ENCODE data around the gene PRR33. TPM values are rescaled to one million over a fixed set of nuclear protein-coding genes. Genes with fewer than 3 reads are reported as not detected.

PRR33 gene
- total RNA-seq, 1 experiment from 2014 or later = not detected

- no peak overlapping the region for H3K4me2 ChIP-seq (ENCODE audit: low read length)
- no peak overlapping the region for H3K4me3 ChIP-seq (replicated peaks in 1 of 2; ENCODE audit: low read depth in 1 of 2, low read length in 2 of 2)
- CTCF ChIA-PET = interaction anchor here (0.6 to 1.7 kb wide), 2 partner anchors 12 to 35 kb away, joined by 3 to 7 read pairs; no protein-coding TSS in a partner anchor
- TF ChIP-seq JUND (IDR thresholded peaks at IDR 0.05) (no peak), RAD21 (IDR thresholded peaks at IDR 0.05; ENCODE audit: low read depth) (no peak), ZFX (IDR thresholded peaks at IDR 0.05) (no peak)
- no peaks in the 10 kb centered on the region for H3K36me3 ChIP-seq (ENCODE audit: control insufficient read depth in 1 of 2, insufficient read depth in 2 of 2, low read length in 2 of 2)
- no peaks in the 10 kb centered on the region for H3K27me3 ChIP-seq (ENCODE audit: insufficient read depth, low read length)
- no peak overlapping the region for H2AFZ ChIP-seq (ENCODE audit: low read depth, low read length, poor library complexity, severe bottlenecking)
- RAD21 ChIA-PET (ENCODE audit: low non-redundant PET in 1 of 2, low total read pairs in 2 of 2, uncharacterized antibody in 2 of 2, unreplicated experiment in 2 of 2) = no interaction called here
- H3K4me1 ChIP-seq (ENCODE audit: control insufficient read depth in 1 of 2, insufficient read depth in 2 of 2, low read length in 2 of 2) = no peaks in the 10 kb centered on the region
- no peaks in the 10 kb centered on the region for H4K20me1 ChIP-seq (ENCODE audit: insufficient read depth)
- no TSS peak for BruUV-seq (replicated peaks)
- no peaks in the 10 kb centered on the region for H3K9me3 ChIP-seq (ENCODE audit: control insufficient read depth in 1 of 2, insufficient read depth in 1 of 2, low read depth in 1 of 2, low read length in 2 of 2)
- ATAC-seq (no peak), DNase-seq (ENCODE audit: low read depth, low spot score) (no peak)
- POLR2A ChIA-PET = no interaction called here
- H3K27ac ChIP-seq (ENCODE audit: low read depth, low read length) = no peak overlapping the region
- no peak overlapping the region for H3K9ac ChIP-seq (ENCODE audit: low read length)
- intact Hi-C loops (cut with micrococcal nuclease) = loop anchor here (5.0 kb wide), 1 partner anchor 35 kb away; no protein-coding TSS in a partner anchor
- H3K79me2 ChIP-seq (ENCODE audit: insufficient read depth, low read length) = no peaks in the 10 kb centered on the region
- no peaks in the 10 kb centered on the region for H3K9me2 ChIP-seq (ENCODE audit: insufficient read depth)
These were observed 25.4 kb upstream of the PRR33 start for GRCh38 chr11:1916986-1917522.

- intact Hi-C loops (cut with micrococcal nuclease) = loop anchor here (5.0 kb wide), 1 partner anchor 34 kb away; no protein-coding TSS in a partner anchor
- BruUV-seq (replicated peaks) = no TSS peak
- CTCF ChIA-PET = interaction anchor here (0.6 to 1.7 kb wide), 2 partner anchors 11 to 34 kb away, joined by 3 to 7 read pairs; no protein-coding TSS in a partner anchor
These were observed 24.7 kb upstream of the PRR33 start for GRCh38 chr11:1916132-1916985.

More at GRCh38 chr11:1916132-1916985, 24.7 kb upstream of the PRR33 start:
- Histone ChIP-seq H3K9me3 (ENCODE audit: control insufficient read depth in 1 of 2, insufficient read depth in 1 of 2, low read depth in 1 of 2, low read length in 2 of 2) (no peaks in the 10 kb centered on the region), H3K79me2 (ENCODE audit: insufficient read depth, low read length) (no peaks in the 10 kb centered on the region), H3K4me3 (replicated peaks in 1 of 2; ENCODE audit: low read depth in 1 of 2, low read length in 2 of 2) (no peak overlapping the region), H3K9ac (ENCODE audit: low read length) (no peak overlapping the region), H4K20me1 (ENCODE audit: insufficient read depth) (no peaks in the 10 kb centered on the region), H3K27me3 (ENCODE audit: insufficient read depth, low read length) (no peaks in the 10 kb centered on the region), H3K27ac (ENCODE audit: low read depth, low read length) (no peak overlapping the region), H3K4me1 (ENCODE audit: control insufficient read depth in 1 of 2, insufficient read depth in 2 of 2, low read length in 2 of 2) (no peaks in the 10 kb centered on the region), H3K4me2 (ENCODE audit: low read length) (no peak overlapping the region), H3K36me3 (ENCODE audit: control insufficient read depth in 1 of 2, insufficient read depth in 2 of 2, low read length in 2 of 2) (no peaks in the 10 kb centered on the region), H2AFZ (ENCODE audit: low read depth, low read length, poor library complexity, severe bottlenecking) (no peak overlapping the region), H3K9me2 (ENCODE audit: insufficient read depth) (no peaks in the 10 kb centered on the region)
- DNase-seq (ENCODE audit: low read depth, low spot score) (no peak), ATAC-seq (no peak)
- TF ChIP-seq ZBTB33 (IDR thresholded peaks at IDR 0.05; ENCODE audit: extremely low read depth, insufficient replicate concordance, low read length) (no peak), YY1 (IDR thresholded peaks at IDR 0.05; ENCODE audit: extremely low read depth, insufficient replicate concordance, low read depth, low read length) (no peak), CTCF (IDR thresholded peaks at IDR 0.05 in 2 of 3, conservative IDR thresholded peaks at IDR 0.05 in 1 of 3; ENCODE audit: borderline replicate concordance in 1 of 3, insufficient read depth in 1 of 3, low read depth in 2 of 3, low read length in 2 of 3) (no peak), MAX (IDR thresholded peaks at IDR 0.05) (no peak), SP1 (IDR thresholded peaks at IDR 0.05; ENCODE audit: low read depth) (no peak), ZNF274 (IDR thresholded peaks at IDR 0.05; ENCODE audit: low read depth, low read length) (no peak), RAD21 (IDR thresholded peaks at IDR 0.05; ENCODE audit: low read depth) (no peak)
- RAD21 ChIA-PET (ENCODE audit: low non-redundant PET in 1 of 2, low total read pairs in 2 of 2, uncharacterized antibody in 2 of 2, unreplicated experiment in 2 of 2) = no interaction called here
- POLR2A ChIA-PET = no interaction called here
